ENCODE results near the gene ZFC3H1.

Gene ZFC3H1

DNA sequence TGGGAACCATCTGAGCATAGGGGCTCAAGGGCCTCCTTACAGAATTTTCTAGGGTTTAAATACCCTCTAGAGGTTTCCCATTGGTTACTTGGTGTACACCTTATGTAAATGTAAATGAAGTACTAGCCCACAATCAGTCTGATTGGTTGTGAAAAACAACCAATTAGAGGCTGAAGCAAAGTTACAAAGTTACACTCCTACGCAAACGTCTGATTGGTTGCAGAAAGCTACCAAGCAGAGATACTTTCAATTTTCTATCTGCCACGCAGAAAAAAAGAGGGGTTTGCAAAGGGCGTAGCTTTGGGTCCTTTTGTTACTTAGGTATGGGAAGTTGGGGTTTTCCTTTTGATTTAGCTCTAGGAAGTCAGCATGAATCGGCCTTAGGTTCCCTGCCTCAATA is 20.4 kb upstream of the ZFC3H1 start:
- DNase-seq (ENCODE audit: low spot score) = no peak

DNA sequence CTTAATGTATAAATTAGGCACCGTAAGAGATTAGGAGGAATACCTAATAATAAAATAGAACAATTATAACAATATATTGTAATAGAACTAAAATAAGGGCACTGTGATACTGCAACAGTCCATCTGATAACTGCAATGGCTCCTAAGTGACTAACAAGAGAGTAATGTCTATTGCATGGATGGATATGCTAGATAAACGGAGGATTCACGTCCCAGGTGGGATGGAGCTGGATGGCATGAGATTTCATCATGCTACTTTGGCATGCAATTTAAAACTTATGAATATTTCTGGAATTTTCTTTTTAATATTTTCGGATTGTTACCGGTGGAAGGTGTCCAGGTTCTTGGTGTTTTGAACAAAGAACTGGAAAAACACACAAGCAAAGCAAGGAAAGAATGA is 20.0 kb upstream of the ZFC3H1 start:
- no peak for DNase-seq (ENCODE audit: low spot score)

DNA sequence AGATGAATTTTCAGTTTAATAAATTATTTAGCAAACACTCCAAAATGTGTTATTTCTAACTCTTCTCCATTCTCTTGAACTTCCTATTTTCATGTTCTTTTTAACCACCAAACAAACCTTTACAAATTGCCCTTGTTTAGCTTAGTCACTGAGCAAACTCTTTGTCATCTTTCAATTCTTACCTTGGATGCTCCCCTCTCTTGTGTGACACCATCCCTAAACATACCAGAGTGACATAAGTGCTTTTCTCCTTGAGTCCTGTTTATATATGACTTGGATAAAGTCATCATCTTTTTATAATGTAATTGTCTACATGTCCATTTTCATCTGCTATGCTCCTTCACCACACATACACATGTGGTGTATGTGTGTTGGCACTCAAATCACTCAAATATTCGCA is 18.8 kb upstream of the ZFC3H1 start:
- DNase-seq (ENCODE audit: low spot score) = no peak

DNA sequence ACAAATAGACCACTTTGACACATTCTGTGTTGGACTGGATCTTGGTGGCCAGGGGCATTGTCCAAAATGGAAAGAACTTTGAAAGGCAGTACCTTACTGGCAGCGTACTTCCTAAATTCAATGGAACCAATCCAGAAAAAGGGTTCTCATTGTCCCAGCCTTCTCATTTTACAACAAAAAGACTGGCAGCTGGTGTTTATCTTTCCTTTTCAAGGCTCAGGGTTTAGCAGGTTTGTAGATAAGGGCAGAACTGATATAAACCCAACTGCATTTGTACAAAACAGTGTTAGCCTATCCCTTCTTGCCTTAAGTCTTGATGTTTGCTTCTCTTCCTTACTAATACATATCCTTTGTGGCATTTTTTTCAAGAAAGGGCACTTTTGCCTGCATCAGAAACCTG is 8.2 kb upstream of the ZFC3H1 start:
- DNase-seq (ENCODE audit: low spot score) = no peak

DNA sequence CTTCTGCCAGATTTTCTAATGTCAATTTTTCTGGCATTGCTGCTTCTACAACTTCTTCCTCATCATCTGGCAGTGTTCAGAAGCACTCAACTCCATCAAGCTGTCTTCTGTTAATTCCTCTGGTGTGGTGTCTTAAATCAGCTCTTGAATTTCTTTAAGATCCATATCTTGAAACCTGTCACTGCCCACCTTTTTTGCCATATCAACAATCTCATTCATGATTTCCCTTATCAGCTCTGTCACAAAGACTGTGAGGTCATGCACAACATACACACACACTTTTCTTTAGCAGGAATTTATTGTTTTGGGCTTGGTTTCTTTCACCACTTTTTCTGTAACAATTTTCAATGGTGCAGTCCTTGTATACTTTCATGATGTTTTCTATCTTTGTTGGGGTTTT is 7.7 kb upstream of the ZFC3H1 start:
- DNase-seq (ENCODE audit: low spot score) = no peak

DNA sequence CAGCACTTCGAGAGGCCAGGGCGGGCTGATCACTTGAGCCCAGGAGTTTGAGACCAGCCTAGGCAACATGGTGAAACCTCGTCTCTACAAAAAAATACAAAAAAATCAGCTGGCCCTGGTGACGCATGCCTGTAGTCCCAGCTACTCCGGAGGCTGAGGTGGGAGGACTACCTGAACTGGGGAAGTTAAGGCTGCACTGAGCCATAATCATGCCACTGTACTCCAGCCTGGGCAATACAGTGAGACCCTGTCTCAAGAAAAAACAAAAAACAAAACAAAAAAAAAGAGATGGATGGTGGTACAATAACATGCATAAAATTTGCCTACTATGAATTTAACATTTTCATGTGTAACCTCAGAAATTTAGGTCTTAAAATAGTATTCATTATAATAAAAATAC is 2.6 kb upstream of the ZFC3H1 start:
- DNase-seq (ENCODE audit: low spot score) = no peak

DNA sequence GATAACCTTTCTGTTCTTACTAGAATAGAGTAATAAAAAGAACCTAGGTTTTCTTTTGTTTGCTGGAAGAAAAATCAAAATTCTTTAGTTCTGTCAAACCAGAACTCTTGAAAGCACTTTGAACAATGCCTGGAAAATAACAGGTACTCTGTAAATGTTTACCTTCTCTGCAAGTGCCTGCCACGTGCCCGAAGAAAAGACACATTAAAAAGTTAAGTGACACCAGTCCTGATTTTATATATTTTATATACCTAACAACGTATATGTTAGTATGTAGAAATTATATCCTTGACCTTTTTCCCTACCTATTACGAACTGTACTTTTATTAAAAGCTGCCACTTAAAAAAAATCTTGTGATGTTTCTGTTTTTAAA is 1.4 kb upstream of the ZFC3H1 start:
- DNase-seq (ENCODE audit: low spot score) = no peak

DNA sequence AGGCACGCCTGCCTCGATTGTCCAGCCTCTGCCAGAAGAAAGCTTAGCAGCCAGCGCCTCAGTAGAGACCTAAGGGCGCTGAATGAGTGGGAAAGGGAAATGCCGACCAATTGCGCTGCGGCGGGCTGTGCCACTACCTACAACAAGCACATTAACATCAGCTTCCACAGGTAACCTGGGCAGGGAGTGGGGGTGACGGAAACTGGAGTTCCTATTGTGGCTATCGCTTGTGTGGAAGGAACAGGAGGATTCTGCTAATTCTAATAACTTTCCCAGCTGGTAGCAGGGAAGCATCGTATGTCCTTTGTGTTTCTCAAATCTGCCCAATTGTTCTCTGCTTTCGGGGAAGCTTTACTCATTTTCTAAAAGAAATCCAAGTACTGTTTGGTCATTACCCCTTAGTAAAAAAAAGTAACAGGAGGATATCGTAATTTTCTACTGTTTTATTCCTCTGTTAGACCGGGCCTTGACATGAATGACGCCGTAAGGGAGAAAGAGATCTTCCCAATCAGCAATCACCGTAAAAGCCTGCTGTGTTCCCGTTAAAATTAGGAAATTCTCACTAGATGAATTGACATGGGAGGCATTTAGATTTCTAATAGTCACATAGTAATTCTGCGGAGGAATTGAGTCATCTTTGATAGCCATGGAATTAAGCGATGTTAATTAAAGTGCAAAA is 902 bp upstream of the ZFC3H1 start:
- DNase-seq (ENCODE audit: low spot score) = no peak

DNA sequence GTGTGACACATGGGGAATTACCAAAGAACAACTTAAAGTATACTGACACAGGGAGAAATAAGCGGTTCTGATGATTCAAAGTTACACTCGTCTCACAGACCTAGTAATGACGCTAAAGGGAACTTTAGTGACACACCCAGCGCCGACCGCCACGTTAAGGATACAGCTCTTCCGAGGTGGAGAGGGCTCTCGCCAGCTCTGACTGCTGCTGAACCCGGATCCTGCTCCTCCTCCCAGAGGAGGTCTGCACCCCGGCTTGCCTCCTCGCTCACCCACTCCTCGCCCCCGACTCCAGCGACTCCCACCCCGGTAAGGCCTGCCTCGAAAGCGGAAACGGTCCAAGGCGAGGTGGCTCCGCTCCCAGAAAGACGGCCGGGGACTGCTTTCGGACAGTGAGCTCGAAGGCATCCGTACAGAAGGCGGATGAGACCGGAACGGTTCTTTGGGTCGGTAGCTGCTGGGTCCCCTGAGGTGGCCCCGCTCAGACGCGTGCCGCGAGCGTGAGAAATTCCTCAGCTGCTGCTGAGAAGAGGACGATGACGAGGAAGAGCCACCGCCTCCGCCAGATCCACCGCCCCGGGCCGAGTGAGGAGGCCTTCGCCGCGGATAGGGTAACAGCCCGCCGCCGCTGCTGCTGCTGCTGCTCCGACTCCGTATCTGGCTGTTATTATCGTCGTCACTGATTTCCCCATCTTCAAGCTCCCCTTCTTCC is 643 bp downstream of the ZFC3H1 start:
- peak; percentile 68 for DNase-seq (ENCODE audit: low spot score)

DNA sequence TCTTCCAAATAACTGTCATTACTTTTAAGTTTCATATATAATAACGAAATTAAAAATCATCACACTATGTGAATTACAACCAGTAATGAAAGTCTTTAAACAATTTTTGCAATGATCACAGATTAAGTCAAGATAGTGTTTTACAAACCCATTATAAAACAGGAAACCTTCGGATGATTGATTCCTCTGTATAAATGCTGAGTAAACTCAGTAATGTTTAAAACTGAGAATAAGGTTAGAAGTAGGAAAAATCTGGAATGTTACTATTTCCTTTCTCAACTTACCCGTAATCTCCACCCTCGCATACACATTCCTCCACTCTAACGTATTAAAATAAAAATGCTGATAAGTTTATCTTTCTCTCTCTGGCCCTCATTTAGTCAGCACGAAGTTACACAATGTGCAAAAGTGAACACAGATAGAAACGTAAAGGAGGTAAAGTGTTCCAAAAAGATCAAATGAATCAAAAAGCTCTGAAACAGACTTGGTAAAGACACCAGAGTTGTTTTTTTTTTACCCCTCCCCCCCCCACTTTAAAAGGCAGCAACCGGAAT is 1.6 kb downstream of the ZFC3H1 start:
- DNase-seq (ENCODE audit: low spot score) = no peak

DNA sequence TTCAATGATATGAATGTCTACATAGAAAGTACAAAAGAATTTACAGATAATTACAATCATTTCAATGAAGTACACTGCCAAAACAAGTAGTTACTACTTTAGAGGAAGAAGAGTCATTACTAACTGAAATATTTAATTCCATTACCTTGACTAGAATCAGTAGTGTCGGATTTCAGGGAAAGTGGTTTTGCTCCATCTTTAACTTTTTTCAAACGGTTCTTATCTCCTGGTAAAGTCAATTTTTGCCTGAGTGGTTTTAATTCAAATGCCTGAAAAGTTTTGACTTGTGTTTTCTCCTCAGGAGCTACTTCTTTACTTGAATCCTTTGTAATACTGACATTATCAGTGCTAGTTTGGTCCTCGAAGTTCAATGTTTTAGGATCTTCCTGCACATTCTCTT is 6.9 kb downstream of the ZFC3H1 start:
- no peak for DNase-seq (ENCODE audit: low spot score)

DNA sequence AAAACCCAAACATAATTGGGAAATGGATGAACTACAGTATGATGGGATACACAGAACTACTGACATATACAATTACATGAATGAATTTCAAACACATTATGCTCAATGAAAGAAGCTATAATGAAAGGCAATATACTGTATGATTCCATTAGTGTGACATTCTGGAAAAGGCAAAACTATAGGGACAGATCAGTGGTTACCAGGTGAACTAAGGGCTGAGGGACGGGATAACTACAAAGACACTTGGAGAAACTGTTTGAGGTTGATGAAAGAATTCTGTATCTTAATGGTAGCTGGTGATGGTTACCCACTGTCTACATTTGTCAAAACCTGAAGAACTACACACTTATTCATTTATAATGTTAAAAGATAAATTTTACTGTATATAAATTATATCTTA is 7.7 kb downstream of the ZFC3H1 start:
- DNase-seq (ENCODE audit: low spot score) = no peak

DNA sequence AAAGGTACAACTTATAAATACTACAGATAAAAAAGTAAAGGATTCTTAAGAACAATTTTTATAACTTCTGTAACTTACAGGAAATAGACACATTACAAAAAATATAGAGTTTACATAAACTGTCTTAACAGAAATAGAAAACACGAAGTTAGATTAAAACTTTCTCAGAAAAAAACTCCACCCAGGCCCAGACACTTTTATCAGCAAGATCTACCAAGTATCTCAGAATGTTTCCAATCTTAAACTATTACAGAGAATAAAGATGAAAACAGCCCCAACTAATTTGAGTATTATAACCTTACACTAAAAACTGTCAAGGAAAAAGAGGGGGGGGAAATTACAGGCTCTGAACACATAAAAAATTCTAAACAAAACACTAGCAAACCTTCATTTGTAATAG is 8.2 kb downstream of the ZFC3H1 start:
- DNase-seq (ENCODE audit: low spot score) = no peak

DNA sequence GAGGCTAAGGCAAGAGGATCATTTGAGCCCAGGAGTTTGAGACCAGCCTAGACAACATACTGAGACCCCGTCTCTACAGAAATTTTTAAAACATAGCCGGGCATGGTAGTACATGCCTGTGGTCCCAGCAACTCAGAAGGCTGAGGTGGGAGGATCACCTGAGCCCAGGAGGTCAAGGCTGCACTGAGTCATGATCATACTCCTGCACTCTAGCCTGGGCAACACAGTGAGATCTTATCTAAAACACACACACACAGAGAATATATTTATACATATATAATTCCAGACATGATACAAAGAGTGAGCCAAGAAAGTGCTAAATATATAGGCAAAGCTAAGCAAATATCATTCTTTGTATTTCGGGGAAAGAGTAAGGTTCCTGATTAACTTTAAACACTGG is 9.4 kb downstream of the ZFC3H1 start:
- no peak for DNase-seq (ENCODE audit: low spot score)

DNA sequence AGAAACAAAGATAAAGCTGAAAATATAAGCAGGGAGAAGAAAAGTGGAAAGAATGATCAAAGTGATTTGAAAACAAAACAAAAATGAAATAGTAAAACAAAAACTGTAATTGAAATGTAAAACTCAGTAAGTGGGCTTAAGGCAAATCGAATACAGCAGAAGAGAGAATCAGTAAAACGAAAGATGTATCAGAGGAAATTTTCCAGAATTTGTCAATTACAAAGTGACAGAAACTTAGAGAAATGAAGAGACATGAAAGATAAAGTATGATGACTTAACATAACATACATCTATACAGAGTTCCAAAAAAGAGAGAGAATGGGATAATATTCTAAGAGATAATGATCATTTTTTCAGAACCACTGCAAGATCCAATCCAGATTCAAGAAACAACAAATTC is 10.5 kb downstream of the ZFC3H1 start:
- no peak for DNase-seq (ENCODE audit: low spot score)

DNA sequence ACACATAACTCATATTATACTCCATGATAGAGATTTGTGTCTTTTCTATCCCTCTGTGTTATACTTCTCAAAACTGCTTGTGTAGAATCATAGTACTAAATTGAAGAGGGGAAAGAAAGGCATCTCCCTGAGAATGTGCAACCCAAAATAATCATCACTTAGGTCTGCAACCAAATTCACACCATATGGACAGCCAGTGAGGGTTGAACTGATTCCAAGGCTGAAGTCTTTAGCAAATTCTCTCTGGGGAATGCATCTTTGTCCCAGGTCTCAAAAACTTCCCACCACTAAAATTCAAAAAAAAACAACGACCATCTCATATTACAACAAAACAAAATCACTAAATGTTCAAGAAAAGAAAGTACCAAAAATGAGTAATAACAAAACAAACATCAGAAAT is 11.0 kb downstream of the ZFC3H1 start:
- DNase-seq (ENCODE audit: low spot score) = no peak

DNA sequence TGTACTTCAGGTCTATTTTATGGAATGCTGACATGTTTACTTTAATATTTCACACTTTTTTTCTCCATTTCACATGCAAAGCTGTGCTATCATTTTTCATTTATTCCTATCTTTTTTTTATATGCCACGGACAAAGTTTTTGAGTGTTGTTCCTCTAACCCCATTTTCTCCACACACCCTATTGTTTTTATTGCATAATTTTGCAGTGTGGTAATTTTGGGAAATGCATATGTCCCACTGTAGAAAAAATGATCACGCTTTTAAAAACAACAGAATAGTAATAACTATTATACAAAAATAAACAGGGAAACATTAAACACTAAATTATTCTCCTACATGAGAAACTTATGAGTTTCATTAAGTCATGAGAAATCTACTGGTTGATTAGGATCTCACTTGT is 14.2 kb downstream of the ZFC3H1 start:
- DNase-seq (ENCODE audit: low spot score) = no peak

DNA sequence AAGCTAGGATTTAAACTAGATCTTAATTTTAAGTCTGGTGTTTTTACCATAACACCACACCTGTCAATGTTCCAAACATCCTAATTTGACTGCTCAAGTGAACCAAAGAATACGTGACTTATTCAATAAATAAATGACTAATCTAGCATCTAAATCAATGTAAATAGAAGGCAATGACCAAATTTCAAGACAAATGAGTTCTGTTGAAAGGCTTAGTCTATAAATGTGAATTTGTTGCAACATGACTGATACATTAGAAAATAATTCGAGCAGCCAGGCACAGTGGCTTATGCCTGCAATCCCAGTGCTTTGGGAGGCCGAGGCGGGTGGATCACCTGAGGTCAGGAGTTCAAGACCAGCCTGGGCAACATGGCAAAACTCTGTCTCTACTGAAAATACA is 15.1 kb downstream of the ZFC3H1 start:
- DNase-seq (ENCODE audit: low spot score) = no peak

DNA sequence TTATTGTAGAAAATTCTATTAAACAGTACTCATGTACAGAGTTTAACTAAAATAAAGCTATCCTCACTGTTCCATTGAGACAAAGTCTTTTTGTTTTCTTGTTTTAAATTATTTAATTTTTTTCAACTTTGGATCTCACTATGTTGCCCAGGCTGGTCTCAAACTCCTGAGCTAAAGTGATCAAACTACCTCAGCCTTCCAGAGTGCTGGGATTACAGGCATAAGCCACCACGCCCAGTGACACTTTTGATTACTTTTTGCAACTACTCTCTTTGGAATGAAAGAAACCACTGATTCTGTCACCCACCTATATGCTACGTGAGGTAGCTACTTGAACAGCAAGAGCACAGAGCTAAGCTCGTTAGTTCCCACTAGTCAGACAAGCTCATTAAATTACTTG is 17.1 kb downstream of the ZFC3H1 start:
- DNase-seq (ENCODE audit: low spot score) = no peak

DNA sequence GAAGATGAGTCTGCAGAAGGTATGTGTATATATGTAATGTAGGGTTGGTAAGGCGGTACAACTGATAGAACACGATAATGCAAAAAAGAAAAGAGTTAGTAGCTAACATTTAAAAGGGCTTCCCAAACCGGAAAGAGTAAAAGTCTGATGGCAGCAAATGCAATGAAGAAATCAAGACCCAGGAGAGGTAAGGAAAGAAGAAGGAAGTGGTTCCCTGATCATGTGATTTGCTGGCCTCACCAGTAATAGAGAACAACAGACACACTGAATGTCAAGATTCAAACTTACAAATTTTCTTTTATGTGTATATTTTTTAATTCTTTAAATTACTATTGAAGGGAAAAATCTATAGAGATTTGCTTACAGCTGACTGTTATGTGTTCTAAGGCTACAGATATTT is 18.4 kb downstream of the ZFC3H1 start:
- DNase-seq (ENCODE audit: low spot score) = no peak

DNA sequence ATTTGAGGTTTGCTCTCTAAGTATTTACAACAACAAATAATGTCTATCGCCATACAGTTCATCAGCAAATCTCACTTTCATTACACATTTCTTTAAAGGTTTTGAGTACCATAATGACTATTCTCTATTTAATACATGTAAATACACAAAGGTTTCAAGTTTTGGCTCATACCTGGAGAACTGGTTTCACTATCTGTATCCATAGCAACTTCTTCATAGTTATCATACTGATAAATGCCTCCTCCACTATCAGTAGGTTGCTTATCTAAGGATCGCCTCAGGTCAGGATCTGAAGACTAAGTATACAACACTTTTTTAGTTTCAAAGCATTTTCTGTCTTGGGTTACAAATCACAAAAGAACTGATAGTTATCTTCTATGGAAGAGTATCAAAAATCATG is 21.4 kb downstream of the ZFC3H1 start:
- DNase-seq (ENCODE audit: low spot score) = no peak

DNA sequence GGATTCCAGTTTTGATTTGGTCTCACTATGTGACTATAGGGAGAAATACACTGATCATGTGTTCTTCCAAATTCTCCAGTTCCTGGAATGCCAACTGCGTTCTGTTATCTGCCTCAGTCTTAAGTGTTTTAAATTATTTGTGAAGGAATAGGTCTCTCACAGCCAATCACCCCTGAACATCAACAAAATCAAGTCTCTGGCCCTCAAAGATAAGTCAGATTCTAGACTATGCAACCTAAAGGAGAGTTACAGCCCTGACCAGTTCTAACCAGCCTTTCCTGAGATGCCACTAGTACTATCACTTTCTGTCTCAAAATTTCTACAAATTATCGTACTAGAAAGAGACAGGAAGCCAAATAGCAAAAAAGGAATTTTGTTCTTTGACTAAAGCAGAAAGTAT is 22.3 kb downstream of the ZFC3H1 start:
- no peak for DNase-seq (ENCODE audit: low spot score)

DNA sequence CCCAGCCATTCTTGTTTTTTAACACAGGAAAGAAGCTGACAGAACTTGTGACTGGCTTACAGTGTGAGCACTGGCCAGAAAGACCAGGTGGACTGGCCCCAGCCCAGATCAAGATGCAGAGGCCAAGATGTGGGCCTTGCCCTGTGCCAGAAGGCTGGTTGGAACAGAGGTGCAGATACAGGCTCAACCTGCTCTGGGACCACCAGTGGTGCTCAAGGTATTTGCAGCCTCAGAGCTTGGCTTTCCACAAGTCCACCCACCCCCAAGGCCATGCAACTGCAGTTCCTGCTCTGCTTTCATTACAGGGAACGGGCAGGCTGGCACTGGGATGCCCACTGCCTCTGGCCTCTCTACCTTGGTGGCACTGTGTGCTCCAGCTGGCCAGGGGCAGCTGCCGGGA is 23.3 kb downstream of the ZFC3H1 start:
- DNase-seq (ENCODE audit: low spot score) = no peak

DNA sequence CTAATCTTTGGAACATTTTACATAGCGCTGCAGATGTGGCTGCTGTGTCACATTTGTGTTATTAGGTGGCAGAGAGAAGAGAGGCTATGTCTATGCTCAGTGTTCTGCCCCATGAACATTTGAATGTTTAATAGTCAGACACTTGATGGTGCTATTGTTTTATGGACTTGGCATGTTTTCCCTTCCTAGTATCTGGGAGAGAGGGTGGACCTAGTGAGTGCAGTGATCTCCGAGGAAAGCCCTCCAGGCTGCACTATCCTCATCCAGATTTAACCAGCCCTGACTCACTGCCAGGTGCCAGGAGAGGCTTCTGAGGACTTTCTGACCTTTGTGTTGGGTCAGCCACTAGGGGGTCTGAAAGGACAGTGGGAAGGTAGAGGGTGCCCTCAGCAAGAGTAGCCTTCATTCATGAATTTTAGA is 24.3 kb downstream of the ZFC3H1 start:
- DNase-seq (ENCODE audit: low spot score) = peak; percentile 12

Measured in D341Med (cell line).